WTC11 (cell line): ENCODE data around the gene PLA2G5. TPM values are rescaled to one million over a fixed set of nuclear protein-coding genes. Genes with fewer than 3 reads are reported as not detected.

Experiments used
- ATAC-seq: fragments of 200-7000 bp; cut with Tn5 transposase; 2 replicates; pipeline ENCODE4 v1.10.0; 2021; ENCODE audit warnings: mild to moderate bottlenecking, moderate library complexity
- CTCF ChIA-PET: fragments of 300-600 bp; sonication (Branson Sonifier 250); formaldehyde crosslinking; loops from one replicate; lab custom pipeline; 2021; ENCODE audit warnings: antibody characterized with exemption; lab: Charles Lee
- POLR2A ChIA-PET: fragments of 350-600 bp; sonication (Branson Sonifier 250); formaldehyde crosslinking; loops from one replicate; lab custom pipeline; 2021; ENCODE audit warnings: antibody characterized with exemption; lab: Charles Lee
- DNase-seq: peaks from one replicate; pipeline ENCODE4 v3.0.0; 2021; ENCODE audit warnings: low spot score
- H3K27ac Mint-ChIP-seq: 2 replicates; pipeline ENCODE4 v1.8.0; 2021; ENCODE audit warnings: mixed read lengths
- H3K27me3 Mint-ChIP-seq: 2 replicates; pipeline ENCODE4 v1.8.0; 2021; ENCODE audit warnings: low read depth, mild to moderate bottlenecking, moderate library complexity, mixed read lengths
- H3K36me3 Mint-ChIP-seq: 2 replicates; pipeline ENCODE4 v1.8.0; 2021; ENCODE audit warnings: mixed read lengths
- H3K4me1 Mint-ChIP-seq: 2 replicates; pipeline ENCODE4 v1.8.0; 2022; ENCODE audit warnings: mixed read lengths
- H3K4me3 Mint-ChIP-seq: 2 replicates; pipeline ENCODE4 v1.8.0; 2021; ENCODE audit warnings: mild to moderate bottlenecking, moderate library complexity, mixed read lengths
- H3K9me3 Mint-ChIP-seq: 2 replicates; pipeline ENCODE4 v1.8.0; 2021; ENCODE audit warnings: mixed read lengths
- ATF1 ChIP-seq: sonication (generic); formaldehyde crosslinking; IDR thresholded peaks from 2 replicates; pipeline ENCODE4 v1.8.1; 2023; ENCODE audit warnings: mild to moderate bottlenecking, moderate library complexity, missing genetic modification reagents
- CBFB ChIP-seq: sonication (generic); formaldehyde crosslinking; IDR thresholded peaks from 2 replicates; pipeline ENCODE4 v1.8.1; 2022; ENCODE audit warnings: mild to moderate bottlenecking, low read depth, missing genetic modification reagents
- CDX4 ChIP-seq: fragments of 250-450 bp; sonication (Bioruptor Pico); IDR thresholded peaks from 2 replicates; pipeline ENCODE4 v1.9.0; 2021; ENCODE audit warnings: moderate library complexity, mild to moderate bottlenecking, inconsistent platforms, borderline replicate concordance
- E2F1 ChIP-seq: sonication (generic); formaldehyde crosslinking; IDR thresholded peaks from 2 replicates; pipeline ENCODE4 v1.8.0; 2022; ENCODE audit warnings: mild to moderate bottlenecking, missing genetic modification reagents
- E2F4 ChIP-seq: sonication (generic); formaldehyde crosslinking; IDR thresholded peaks from 2 replicates; pipeline ENCODE4 v1.8.1; 2022; ENCODE audit warnings: low read depth, mild to moderate bottlenecking, moderate library complexity, missing genetic modification reagents, borderline replicate concordance
- E2F5 ChIP-seq: sonication (generic); formaldehyde crosslinking; IDR thresholded peaks from 2 replicates; pipeline ENCODE4 v1.8.1; 2022; ENCODE audit warnings: mild to moderate bottlenecking, moderate library complexity, missing genetic modification reagents
- FOXJ3 ChIP-seq: sonication (generic); formaldehyde crosslinking; IDR thresholded peaks from 2 replicates; pipeline ENCODE4 v1.9.0; 2021; ENCODE audit warnings: missing genetic modification reagents, mild to moderate bottlenecking, borderline replicate concordance
- FOXP1 ChIP-seq: sonication (generic); formaldehyde crosslinking; IDR thresholded peaks from 2 replicates; pipeline ENCODE4 v1.8.0; 2022; ENCODE audit warnings: missing genetic modification reagents, mild to moderate bottlenecking, moderate library complexity, borderline replicate concordance
- JUN ChIP-seq: sonication (generic); formaldehyde crosslinking; IDR thresholded peaks from 2 replicates; pipeline ENCODE4 v1.8.0; 2023; ENCODE audit warnings: mild to moderate bottlenecking, missing genetic modification reagents
- KAT7 ChIP-seq: sonication (generic); formaldehyde crosslinking; IDR thresholded peaks from 2 replicates; pipeline ENCODE4 v1.8.1; 2023; ENCODE audit warnings: missing genetic modification reagents, mild to moderate bottlenecking, borderline replicate concordance
- NR3C1 ChIP-seq: sonication (generic); formaldehyde crosslinking; conservative IDR thresholded peaks from 2 replicates; pipeline ENCODE4 v1.8.1; 2023; ENCODE audit warnings: low read depth, mild to moderate bottlenecking, missing genetic modification reagents
- PRDM15 ChIP-seq: sonication (generic); formaldehyde crosslinking; IDR thresholded peaks from 2 replicates; pipeline ENCODE4 v1.8.0; 2022; ENCODE audit warnings: missing genetic modification reagents
- PRRX2 ChIP-seq: fragments of 250-450 bp; sonication (Bioruptor Pico); IDR thresholded peaks from 2 replicates; pipeline ENCODE4 v1.8.0; 2021; ENCODE audit warnings: mild to moderate bottlenecking
- RORB ChIP-seq: fragments of 250-450 bp; sonication (Bioruptor Pico); IDR thresholded peaks from 2 replicates; pipeline ENCODE4 v1.9.0; 2021; ENCODE audit warnings: mild to moderate bottlenecking
- TEAD1 ChIP-seq: sonication (generic); formaldehyde crosslinking; IDR thresholded peaks from 2 replicates; pipeline ENCODE4 v1.8.0; 2022; ENCODE audit warnings: mild to moderate bottlenecking, missing genetic modification reagents
- TEAD4 ChIP-seq: sonication (generic); formaldehyde crosslinking; IDR thresholded peaks from 2 replicates; pipeline ENCODE4 v1.8.0; 2022; ENCODE audit warnings: mild to moderate bottlenecking, missing genetic modification reagents
- USF1 ChIP-seq: sonication (generic); formaldehyde crosslinking; IDR thresholded peaks from 2 replicates; pipeline ENCODE4 v1.8.0; 2022; ENCODE audit warnings: mild to moderate bottlenecking, missing genetic modification reagents
- USF2 ChIP-seq: sonication (generic); formaldehyde crosslinking; IDR thresholded peaks from 2 replicates; pipeline ENCODE4 v1.8.1; 2023; ENCODE audit warnings: mild to moderate bottlenecking, missing genetic modification reagents, moderate library complexity
- ZNF219 ChIP-seq: sonication (generic); formaldehyde crosslinking; IDR thresholded peaks from 2 replicates; pipeline ENCODE4 v1.8.0; 2023; ENCODE audit warnings: missing genetic modification reagents, mild to moderate bottlenecking, borderline replicate concordance
- ZNF232 ChIP-seq: sonication (generic); formaldehyde crosslinking; IDR thresholded peaks from 2 replicates; pipeline ENCODE4 v1.8.0; 2022; ENCODE audit warnings: mild to moderate bottlenecking, missing genetic modification reagents
- ZNF423 ChIP-seq: fragments of 250-450 bp; sonication (Bioruptor Pico); IDR thresholded peaks from 2 replicates; pipeline ENCODE4 v2.1.2; 2022; ENCODE audit warnings: mild to moderate bottlenecking, moderate library complexity
- ZNF671 ChIP-seq: fragments of 250-450 bp; sonication (Bioruptor Pico); IDR thresholded peaks from 2 replicates; pipeline ENCODE4 v1.8.0; 2021; ENCODE audit warnings: mild to moderate bottlenecking
- total RNA-seq: library from RNA; stranded (reverse); gene quantifications from 3 replicates; pipeline ENCODE4 v1.2.3, GENCODE V29; 2021

PLA2G5 gene
- total RNA-seq, 1 experiment from 2014 or later: not detected

- Mint-ChIP-seq H3K4me1 (peaks cover 11% of the 10 kb centered on the region), H3K4me3 (no peak overlapping the region), H3K27ac (no peak overlapping the region), H3K9me3 (peaks cover 47% of the 10 kb centered on the region), H3K27me3 (peaks cover 23% of the 10 kb centered on the region), H3K36me3 (peaks cover 23% of the 10 kb centered on the region)
- ChIA-PET CTCF (interaction anchor here (1.3 kb wide), 1 partner anchor 81 kb away, joined by 3 read pairs; no protein-coding TSS in a partner anchor), POLR2A (no interaction called here)
- ATAC-seq: no peak
- DNase-seq: no peak
- TF ChIP-seq CBFB (CRISPR knock-in tag) (no peak), KAT7 (CRISPR knock-in tag) (no peak), PRDM15 (CRISPR knock-in tag) (no peak), FOXP1 (CRISPR knock-in tag) (no peak), ZNF219 (CRISPR knock-in tag) (no peak), RORB (CRISPR knock-in tag) (no peak), E2F4 (CRISPR knock-in tag) (no peak), JUN (no peak), FOXJ3 (CRISPR knock-in tag) (no peak), PRRX2 (CRISPR knock-in tag) (no peak), ZNF671 (CRISPR knock-in tag) (no peak), USF2 (CRISPR knock-in tag) (no peak), TEAD4 (CRISPR knock-in tag) (no peak), USF1 (no peak), ZNF232 (CRISPR knock-in tag) (no peak), NR3C1 (CRISPR knock-in tag) (no peak)
Measured at GRCh38 chr1:20033420-20033819, 36.6 kb upstream of the PLA2G5 start.

- Mint-ChIP-seq H3K4me1 (peaks cover 12% of the 10 kb centered on the region), H3K9me3 (peaks cover 40% of the 10 kb centered on the region), H3K4me3 (no peak overlapping the region), H3K27ac (no peak overlapping the region), H3K27me3 (peaks cover 18% of the 10 kb centered on the region), H3K36me3 (peaks cover 19% of the 10 kb centered on the region)
- DNase-seq: no peak
- ATAC-seq: no peak
- ChIA-PET CTCF (no interaction called here), POLR2A (no interaction called here)
- no peak for TF ChIP-seq NR3C1 (CRISPR knock-in tag)
- no peak for TF ChIP-seq FOXP1 (CRISPR knock-in tag)
- TF ChIP-seq TEAD1 (CRISPR knock-in tag): no peak
- no peak for TF ChIP-seq E2F5 (CRISPR knock-in tag)
- no peak for TF ChIP-seq ZNF219 (CRISPR knock-in tag)
- no peak for TF ChIP-seq CDX4 (CRISPR knock-in tag)
- no peak for TF ChIP-seq ATF1
- TF ChIP-seq E2F1 (CRISPR knock-in tag): no peak
- TF ChIP-seq ZNF423 (CRISPR knock-in tag): no peak
Measured at GRCh38 chr1:20035114-20035513, 34.9 kb upstream of the PLA2G5 start.
